ENCODE measurements around the gene BTNL8. TPM values are rescaled to one million over a fixed set of nuclear protein-coding genes. Genes with fewer than 3 reads are reported as not detected.

Gene BTNL8, protein sequence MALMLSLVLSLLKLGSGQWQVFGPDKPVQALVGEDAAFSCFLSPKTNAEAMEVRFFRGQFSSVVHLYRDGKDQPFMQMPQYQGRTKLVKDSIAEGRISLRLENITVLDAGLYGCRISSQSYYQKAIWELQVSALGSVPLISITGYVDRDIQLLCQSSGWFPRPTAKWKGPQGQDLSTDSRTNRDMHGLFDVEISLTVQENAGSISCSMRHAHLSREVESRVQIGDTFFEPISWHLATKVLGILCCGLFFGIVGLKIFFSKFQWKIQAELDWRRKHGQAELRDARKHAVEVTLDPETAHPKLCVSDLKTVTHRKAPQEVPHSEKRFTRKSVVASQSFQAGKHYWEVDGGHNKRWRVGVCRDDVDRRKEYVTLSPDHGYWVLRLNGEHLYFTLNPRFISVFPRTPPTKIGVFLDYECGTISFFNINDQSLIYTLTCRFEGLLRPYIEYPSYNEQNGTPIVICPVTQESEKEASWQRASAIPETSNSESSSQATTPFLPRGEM
- 1.2 TPM in 1 of 2 replicates, not detected in the other for total RNA-seq

DNA sequence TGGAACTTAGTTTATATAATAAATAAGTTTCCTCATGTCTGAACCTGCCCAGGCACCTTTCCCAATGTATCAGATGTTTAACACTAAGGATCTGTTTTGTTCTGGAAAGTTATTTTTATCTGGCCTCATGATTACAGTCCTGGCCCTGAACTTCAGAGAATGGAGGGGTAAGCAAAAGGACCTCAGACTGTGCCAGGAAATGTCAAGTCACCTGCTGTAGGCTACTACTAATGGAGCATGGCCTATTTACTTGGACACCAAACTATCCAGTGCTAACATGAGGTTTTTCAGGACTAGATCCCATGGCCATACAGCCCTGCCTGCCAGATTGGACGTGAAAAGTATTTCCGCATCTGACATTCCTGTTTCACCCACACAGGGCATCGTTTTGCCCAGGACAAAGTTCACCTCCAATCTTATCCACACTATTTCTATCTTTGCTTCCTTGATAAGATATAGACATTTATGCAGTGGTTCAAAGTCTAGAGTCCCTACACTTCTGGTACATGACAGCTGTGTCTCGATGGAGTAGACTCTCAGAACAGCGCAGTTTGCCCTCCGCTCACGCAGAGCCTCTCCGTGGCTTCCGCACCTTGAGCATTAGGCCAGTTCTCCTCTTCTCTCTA lies at the start of gene BTNL8:
TSS of gene BTNL8 (plus strand) at position 539 of the 626 bp plus-strand sequence. CDS start 152 bp downstream, outside the sequence.

DNA sequence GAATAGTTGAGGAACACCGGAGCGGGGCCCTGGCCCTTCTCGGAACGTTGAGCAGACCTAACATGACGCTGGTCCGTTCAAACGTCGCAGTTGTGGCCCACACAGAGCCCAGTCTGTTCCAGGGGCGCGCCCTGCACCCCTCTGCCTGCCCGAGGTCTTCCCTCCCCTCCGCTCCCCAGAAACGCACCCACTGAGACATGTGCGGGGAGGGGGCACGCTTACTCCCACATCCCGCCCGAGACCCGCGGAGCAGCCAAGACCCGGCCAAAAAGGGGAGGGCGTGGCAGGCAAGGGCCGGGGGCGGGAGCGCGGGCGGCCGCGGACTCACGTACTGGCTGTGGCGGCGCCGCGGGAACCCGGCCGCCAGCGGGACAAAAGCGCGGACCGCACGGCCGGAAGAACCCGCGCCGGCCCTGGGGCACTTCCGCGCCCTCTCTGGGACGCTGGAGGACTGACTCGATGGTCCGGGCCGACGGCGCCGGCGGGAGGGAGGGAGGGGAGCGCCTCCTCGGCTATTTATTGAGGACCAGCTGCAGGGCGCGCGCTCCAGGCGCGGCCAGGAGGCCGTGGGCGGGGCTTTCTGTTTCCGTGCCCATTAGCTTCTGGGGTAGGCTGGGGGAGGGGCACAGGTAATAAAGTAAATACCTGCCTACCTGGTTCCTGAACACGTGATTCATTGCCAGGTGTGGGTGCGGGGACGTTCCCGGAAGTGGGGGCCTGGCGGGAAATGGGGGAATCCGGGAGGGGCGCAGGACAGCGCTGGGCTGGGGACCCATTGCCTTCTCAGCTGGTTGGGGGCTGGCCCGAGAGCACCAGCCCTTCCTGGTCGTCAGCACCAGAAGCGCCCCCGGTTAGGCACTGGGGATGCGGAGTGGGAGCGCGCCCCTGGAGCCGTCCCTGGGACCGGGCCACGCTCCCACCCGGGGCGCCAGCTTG lies 37.8 kb upstream of the BTNL8 start, which contains the start of gene ZFP62:
TSS of gene ZFP62 (minus strand) at position 390 of the 936 bp plus-strand sequence. CDS start at position 333, 57 bp downstream.

GRCh38 chr5:180988592-180988991 lies 89.6 kb downstream of the BTNL8 start, which contains the start of gene BTNL3:
Gene BTNL3, plus strand, starts transcription at chr5:180988846. Its CDS starts 183 bp downstream, at chr5:180989029.

Other genes with a start within 250 kb of the BTNL8 start
- 0.12 and 1.8 TPM in 2 replicates for gene FLT4, start 249.6 kb upstream of the BTNL8 start, total RNA-seq
- gene OR2Y1, start 159.1 kb upstream of the BTNL8 start, total RNA-seq: not detected in 2 replicates
- gene MGAT1, start 96.4 kb upstream of the BTNL8 start, total RNA-seq: 145 and 214 TPM in 2 replicates
- gene ZFP62, start 37.9 kb upstream of the BTNL8 start, total RNA-seq: 7.9 and 21.6 TPM in 2 replicates
- not detected in 2 replicates for gene BTNL3, start 89.7 kb downstream of the BTNL8 start, total RNA-seq
- gene BTNL9, start 141.1 kb downstream of the BTNL8 start, total RNA-seq: not detected in 2 replicates
- gene OR2V1, start 232.0 kb downstream of the BTNL8 start, total RNA-seq: not detected in 2 replicates
- gene OR2V2, start 248.4 kb downstream of the BTNL8 start, total RNA-seq: not detected in 2 replicates